HG03095 (cell line): ENCODE measurements around the gene TACR1.
"Not testable (repeated sequence)": the region's sequence is repeated elsewhere in the genome, so short reads cannot be mapped to it uniquely, and the experiment has no call there.

Experiments used
- ATAC-seq: cut with Tn5 transposase; IDR thresholded peaks from one replicate; pipeline ENCODE4 v1.9.1; 2021; ENCODE audit warnings: moderate library complexity; ENCODE audit not compliant: unreplicated experiment

The TACR1 gene

GRCh38 chr2:75094405-75094804 is 104.9 kb downstream of the TACR1 start:
- no peak for ATAC-seq

- ATAC-seq = no peak
Measured at GRCh38 chr2:75090770-75091515, 108.4 kb downstream of the TACR1 start.

- ATAC-seq = no peak
Measured at GRCh38 chr2:75089471-75089870, 109.8 kb downstream of the TACR1 start.

- ATAC-seq = no peak
Measured at GRCh38 chr2:75088791-75089190, 110.5 kb downstream of the TACR1 start.

GRCh38 chr2:75087736-75088135 is 111.6 kb downstream of the TACR1 start:
- no peak for ATAC-seq

- no peak for ATAC-seq
Measured at GRCh38 chr2:75079575-75079974, 119.7 kb downstream of the TACR1 start.

- ATAC-seq = no peak
Measured at GRCh38 chr2:75077909-75078308, 121.4 kb downstream of the TACR1 start.

GRCh38 chr2:75076088-75076487 is 123.2 kb downstream of the TACR1 start:
- ATAC-seq = no peak

GRCh38 chr2:75074708-75075107 is 124.6 kb downstream of the TACR1 start:
- ATAC-seq = no peak

- no peak for ATAC-seq
Measured at GRCh38 chr2:75074228-75074627, 125.1 kb downstream of the TACR1 start.

- no peak for ATAC-seq
Measured at GRCh38 chr2:75071766-75072165, 127.6 kb downstream of the TACR1 start.

- no peak for ATAC-seq
Measured at GRCh38 chr2:75068546-75068945, 130.8 kb downstream of the TACR1 start.

- ATAC-seq = no peak
Measured at GRCh38 chr2:75067506-75067905, 131.8 kb downstream of the TACR1 start.

GRCh38 chr2:75066121-75066902 is 133.0 kb downstream of the TACR1 start:
- no peak for ATAC-seq

GRCh38 chr2:75065402-75066008 is 133.8 kb downstream of the TACR1 start:
- ATAC-seq = no peak

GRCh38 chr2:75064691-75065396 is 134.5 kb downstream of the TACR1 start:
- ATAC-seq = peak; percentile 77

GRCh38 chr2:75063906-75064305 is 135.4 kb downstream of the TACR1 start:
- no peak for ATAC-seq

GRCh38 chr2:75058427-75058826 is 140.9 kb downstream of the TACR1 start:
- no peak for ATAC-seq

GRCh38 chr2:75057150-75057549 is 142.2 kb downstream of the TACR1 start:
- ATAC-seq = not testable (repeated sequence)

- ATAC-seq = peak; percentile 48
Measured at GRCh38 chr2:75055820-75056675, 143.3 kb downstream of the TACR1 start.
